ENCODE measurements around the gene SHC2. TPM values are rescaled to one million over a fixed set of nuclear protein-coding genes. Genes with fewer than 3 reads are reported as not detected.

Gene SHC2
- total and polyA plus RNA-seq, 2 of the 8 experiments (the other 6 are each of a cell fraction or from before 2014, with no cell fraction given) = 4.4 to 7.3 TPM

DNA sequence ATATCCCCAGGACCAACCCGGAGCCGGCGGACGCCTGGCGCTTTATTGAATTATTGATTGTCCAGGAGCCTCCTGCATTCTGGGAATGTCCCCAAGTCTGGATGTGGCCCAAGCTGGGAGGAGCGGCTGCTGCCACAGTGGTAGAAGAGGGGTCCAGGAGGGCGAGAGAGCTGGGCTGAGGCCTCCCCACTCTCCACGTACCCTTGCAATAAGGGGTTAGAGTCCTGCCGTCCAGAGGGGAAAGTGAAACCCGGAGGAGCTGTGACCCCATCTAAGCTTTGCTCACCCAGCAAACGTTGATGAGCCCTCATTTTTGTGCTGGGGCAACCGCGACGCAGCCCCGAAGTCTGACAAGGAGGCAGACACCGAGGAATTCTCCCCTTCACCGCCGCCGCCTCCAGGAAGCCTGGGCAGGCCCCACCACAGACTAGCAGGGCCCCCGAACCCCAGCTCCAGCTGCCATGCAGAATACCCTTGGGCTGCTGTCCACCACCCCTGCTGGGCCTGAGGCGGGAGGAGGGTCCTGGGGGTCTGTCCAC lies 50.5 kb downstream of the SHC2 start (continued):
- TF ChIP-seq, protein P1, sequence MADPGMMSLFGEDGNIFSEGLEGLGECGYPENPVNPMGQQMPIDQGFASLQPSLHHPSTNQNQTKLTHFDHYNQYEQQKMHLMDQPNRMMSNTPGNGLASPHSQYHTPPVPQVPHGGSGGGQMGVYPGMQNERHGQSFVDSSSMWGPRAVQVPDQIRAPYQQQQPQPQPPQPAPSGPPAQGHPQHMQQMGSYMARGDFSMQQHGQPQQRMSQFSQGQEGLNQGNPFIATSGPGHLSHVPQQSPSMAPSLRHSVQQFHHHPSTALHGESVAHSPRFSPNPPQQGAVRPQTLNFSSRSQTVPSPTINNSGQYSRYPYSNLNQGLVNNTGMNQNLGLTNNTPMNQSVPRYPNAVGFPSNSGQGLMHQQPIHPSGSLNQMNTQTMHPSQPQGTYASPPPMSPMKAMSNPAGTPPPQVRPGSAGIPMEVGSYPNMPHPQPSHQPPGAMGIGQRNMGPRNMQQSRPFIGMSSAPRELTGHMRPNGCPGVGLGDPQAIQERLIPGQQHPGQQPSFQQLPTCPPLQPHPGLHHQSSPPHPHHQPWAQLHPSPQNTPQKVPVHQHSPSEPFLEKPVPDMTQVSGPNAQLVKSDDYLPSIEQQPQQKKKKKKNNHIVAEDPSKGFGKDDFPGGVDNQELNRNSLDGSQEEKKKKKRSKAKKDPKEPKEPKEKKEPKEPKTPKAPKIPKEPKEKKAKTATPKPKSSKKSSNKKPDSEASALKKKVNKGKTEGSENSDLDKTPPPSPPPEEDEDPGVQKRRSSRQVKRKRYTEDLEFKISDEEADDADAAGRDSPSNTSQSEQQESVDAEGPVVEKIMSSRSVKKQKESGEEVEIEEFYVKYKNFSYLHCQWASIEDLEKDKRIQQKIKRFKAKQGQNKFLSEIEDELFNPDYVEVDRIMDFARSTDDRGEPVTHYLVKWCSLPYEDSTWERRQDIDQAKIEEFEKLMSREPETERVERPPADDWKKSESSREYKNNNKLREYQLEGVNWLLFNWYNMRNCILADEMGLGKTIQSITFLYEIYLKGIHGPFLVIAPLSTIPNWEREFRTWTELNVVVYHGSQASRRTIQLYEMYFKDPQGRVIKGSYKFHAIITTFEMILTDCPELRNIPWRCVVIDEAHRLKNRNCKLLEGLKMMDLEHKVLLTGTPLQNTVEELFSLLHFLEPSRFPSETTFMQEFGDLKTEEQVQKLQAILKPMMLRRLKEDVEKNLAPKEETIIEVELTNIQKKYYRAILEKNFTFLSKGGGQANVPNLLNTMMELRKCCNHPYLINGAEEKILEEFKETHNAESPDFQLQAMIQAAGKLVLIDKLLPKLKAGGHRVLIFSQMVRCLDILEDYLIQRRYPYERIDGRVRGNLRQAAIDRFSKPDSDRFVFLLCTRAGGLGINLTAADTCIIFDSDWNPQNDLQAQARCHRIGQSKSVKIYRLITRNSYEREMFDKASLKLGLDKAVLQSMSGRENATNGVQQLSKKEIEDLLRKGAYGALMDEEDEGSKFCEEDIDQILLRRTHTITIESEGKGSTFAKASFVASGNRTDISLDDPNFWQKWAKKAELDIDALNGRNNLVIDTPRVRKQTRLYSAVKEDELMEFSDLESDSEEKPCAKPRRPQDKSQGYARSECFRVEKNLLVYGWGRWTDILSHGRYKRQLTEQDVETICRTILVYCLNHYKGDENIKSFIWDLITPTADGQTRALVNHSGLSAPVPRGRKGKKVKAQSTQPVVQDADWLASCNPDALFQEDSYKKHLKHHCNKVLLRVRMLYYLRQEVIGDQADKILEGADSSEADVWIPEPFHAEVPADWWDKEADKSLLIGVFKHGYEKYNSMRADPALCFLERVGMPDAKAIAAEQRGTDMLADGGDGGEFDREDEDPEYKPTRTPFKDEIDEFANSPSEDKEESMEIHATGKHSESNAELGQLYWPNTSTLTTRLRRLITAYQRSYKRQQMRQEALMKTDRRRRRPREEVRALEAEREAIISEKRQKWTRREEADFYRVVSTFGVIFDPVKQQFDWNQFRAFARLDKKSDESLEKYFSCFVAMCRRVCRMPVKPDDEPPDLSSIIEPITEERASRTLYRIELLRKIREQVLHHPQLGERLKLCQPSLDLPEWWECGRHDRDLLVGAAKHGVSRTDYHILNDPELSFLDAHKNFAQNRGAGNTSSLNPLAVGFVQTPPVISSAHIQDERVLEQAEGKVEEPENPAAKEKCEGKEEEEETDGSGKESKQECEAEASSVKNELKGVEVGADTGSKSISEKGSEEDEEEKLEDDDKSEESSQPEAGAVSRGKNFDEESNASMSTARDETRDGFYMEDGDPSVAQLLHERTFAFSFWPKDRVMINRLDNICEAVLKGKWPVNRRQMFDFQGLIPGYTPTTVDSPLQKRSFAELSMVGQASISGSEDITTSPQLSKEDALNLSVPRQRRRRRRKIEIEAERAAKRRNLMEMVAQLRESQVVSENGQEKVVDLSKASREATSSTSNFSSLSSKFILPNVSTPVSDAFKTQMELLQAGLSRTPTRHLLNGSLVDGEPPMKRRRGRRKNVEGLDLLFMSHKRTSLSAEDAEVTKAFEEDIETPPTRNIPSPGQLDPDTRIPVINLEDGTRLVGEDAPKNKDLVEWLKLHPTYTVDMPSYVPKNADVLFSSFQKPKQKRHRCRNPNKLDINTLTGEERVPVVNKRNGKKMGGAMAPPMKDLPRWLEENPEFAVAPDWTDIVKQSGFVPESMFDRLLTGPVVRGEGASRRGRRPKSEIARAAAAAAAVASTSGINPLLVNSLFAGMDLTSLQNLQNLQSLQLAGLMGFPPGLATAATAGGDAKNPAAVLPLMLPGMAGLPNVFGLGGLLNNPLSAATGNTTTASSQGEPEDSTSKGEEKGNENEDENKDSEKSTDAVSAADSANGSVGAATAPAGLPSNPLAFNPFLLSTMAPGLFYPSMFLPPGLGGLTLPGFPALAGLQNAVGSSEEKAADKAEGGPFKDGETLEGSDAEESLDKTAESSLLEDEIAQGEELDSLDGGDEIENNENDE (IDR thresholded peaks at IDR 0.05; ENCODE audit: insufficient replicate concordance, low read length) = no peak
- no peak for TF ChIP-seq SRF (IDR thresholded peaks at IDR 0.05; ENCODE audit: low read depth, low read length)
- TF ChIP-seq KDM5A (IDR thresholded peaks at IDR 0.05; ENCODE audit: low read length) = no peak
- no peak for TF ChIP-seq GABPA (IDR thresholded peaks at IDR 0.05; ENCODE audit: borderline replicate concordance, insufficient read depth, low read length)
- TF ChIP-seq, protein P2, sequence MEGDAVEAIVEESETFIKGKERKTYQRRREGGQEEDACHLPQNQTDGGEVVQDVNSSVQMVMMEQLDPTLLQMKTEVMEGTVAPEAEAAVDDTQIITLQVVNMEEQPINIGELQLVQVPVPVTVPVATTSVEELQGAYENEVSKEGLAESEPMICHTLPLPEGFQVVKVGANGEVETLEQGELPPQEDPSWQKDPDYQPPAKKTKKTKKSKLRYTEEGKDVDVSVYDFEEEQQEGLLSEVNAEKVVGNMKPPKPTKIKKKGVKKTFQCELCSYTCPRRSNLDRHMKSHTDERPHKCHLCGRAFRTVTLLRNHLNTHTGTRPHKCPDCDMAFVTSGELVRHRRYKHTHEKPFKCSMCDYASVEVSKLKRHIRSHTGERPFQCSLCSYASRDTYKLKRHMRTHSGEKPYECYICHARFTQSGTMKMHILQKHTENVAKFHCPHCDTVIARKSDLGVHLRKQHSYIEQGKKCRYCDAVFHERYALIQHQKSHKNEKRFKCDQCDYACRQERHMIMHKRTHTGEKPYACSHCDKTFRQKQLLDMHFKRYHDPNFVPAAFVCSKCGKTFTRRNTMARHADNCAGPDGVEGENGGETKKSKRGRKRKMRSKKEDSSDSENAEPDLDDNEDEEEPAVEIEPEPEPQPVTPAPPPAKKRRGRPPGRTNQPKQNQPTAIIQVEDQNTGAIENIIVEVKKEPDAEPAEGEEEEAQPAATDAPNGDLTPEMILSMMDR (IDR thresholded peaks at IDR 0.05; ENCODE audit: control extremely low read depth in 1 of 3, insufficient read depth in 1 of 3, low read depth in 1 of 3, low read length in 3 of 3) = no peak
- TF ChIP-seq RNF2 (IDR thresholded peaks at IDR 0.05; ENCODE audit: borderline replicate concordance, low read depth, low read length, missing control alignments, poor library complexity, severe bottlenecking) = no peak
- TF ChIP-seq TEAD4 (IDR thresholded peaks at IDR 0.05; ENCODE audit: low read depth, low read length) = no peak

All from H1 (cell line).